Upper lobe of left lung (tissue), 4 donors: ENCODE results near the gene PRKCH.

Source experiments
- EP300 ChIP-seq, 4 donors: sonication (generic); formaldehyde crosslinking; IDR thresholded peaks; one replicate each; pipeline ENCODE4 v1.5.1; 2017; ENCODE audit warnings: antibody characterized with exemption in 4 of 4, control low read depth in 2 of 4
- POLR2AphosphoS5 ChIP-seq, 2 donors: sonication (generic); formaldehyde crosslinking; IDR thresholded peaks; one replicate each; pipeline ENCODE4 v1.5.1; 2017; ENCODE audit warnings: antibody characterized with exemption in 2 of 2
- TF ChIP-seq, protein P1 (sequence below), 6 experiments: fragments of 450-650 bp in 4 of 6; fragments of 200-600 bp in 2 of 6; sonication (generic) in 2 of 6; IDR thresholded peaks; one replicate each; pipeline ENCODE4 v1.5.1; 2016 to 2019; ENCODE audit warnings: antibody characterized with exemption in 6 of 6

DNA sequence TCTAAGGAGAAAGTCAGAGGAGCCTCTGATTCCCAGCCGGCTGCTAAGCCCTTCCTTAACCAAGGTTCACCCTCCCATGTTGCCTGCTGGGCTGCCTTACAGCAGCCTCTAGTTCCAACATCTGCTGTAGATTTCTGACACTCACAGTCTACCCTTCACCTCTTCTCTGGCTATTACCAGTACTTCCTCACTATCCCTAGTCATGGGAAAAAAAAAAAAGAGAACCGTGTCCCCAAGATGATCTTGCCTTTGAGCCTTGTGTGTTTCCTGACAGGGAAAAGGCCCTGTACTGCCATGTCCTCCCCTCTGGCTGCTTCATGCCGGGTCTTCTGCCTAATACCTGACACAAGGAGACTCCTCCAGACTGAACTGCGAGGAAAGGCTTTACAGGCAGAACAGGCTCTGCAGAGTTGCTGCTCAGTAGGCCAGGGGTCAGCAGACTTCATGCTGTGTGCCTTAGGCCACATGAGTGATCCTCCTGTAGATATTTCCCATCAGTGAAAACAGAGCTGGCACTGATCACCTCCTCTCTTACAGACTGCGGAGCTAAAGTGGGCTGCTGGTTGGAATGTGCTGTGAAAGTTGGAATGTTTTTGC lies 46.8 kb downstream of the PRKCH start:
- TF ChIP-seq, protein P1, sequence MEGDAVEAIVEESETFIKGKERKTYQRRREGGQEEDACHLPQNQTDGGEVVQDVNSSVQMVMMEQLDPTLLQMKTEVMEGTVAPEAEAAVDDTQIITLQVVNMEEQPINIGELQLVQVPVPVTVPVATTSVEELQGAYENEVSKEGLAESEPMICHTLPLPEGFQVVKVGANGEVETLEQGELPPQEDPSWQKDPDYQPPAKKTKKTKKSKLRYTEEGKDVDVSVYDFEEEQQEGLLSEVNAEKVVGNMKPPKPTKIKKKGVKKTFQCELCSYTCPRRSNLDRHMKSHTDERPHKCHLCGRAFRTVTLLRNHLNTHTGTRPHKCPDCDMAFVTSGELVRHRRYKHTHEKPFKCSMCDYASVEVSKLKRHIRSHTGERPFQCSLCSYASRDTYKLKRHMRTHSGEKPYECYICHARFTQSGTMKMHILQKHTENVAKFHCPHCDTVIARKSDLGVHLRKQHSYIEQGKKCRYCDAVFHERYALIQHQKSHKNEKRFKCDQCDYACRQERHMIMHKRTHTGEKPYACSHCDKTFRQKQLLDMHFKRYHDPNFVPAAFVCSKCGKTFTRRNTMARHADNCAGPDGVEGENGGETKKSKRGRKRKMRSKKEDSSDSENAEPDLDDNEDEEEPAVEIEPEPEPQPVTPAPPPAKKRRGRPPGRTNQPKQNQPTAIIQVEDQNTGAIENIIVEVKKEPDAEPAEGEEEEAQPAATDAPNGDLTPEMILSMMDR (IDR thresholded peaks at IDR 0.05), result no peak
- TF ChIP-seq EP300 (IDR thresholded peaks at IDR 0.05), result no peak
- TF ChIP-seq POLR2AphosphoS5 (IDR thresholded peaks at IDR 0.05), result no peak
